Measurements from ENCODE around the gene ZKSCAN3.

GRCh38 chr6:28383235-28384142 lies 33.7 kb downstream of the ZKSCAN3 start:
- TF ChIP-seq ZNF274 (IDR thresholded peaks at IDR 0.05; ENCODE audit: low read depth, low read length) (no peak), POLR2AphosphoS5 (IDR thresholded peaks at IDR 0.05; ENCODE audit: low read depth, low read length) (peak; percentile 60), ZBTB33 (IDR thresholded peaks at IDR 0.05; ENCODE audit: extremely low read depth, insufficient replicate concordance, low read length) (no peak), POLR2A (IDR thresholded peaks at IDR 0.05; ENCODE audit: borderline replicate concordance, extremely low read depth, insufficient read depth, insufficient read length) (peak; percentile 62), CTCF (IDR thresholded peaks at IDR 0.05 in 2 of 3, conservative IDR thresholded peaks at IDR 0.05 in 1 of 3; ENCODE audit: borderline replicate concordance in 1 of 3, insufficient read depth in 1 of 3, low read depth in 2 of 3, low read length in 2 of 3) (peak; percentile 41 to 69 (median 69); a peak in 5 of 6 replicates), EZH2 (IDR thresholded peaks at IDR 0.05) (no peak), REST (IDR thresholded peaks at IDR 0.05; ENCODE audit: low read depth) (no peak), YY1 (IDR thresholded peaks at IDR 0.05; ENCODE audit: extremely low read depth, insufficient replicate concordance, low read depth, low read length) (peak; percentile 41), TCF7L2 (IDR thresholded peaks at IDR 0.05; ENCODE audit: borderline replicate concordance, extremely low read depth, insufficient read depth, insufficient read length) (peak; percentile 84)

Measured in HCT116 (cell line).